H1 (cell line): ENCODE data around the gene RELA. TPM values are rescaled to one million over a fixed set of nuclear protein-coding genes. Genes with fewer than 3 reads are reported as not detected.

Source experiments
- CTBP2 ChIP-seq: IDR thresholded peaks from 2 replicates; pipeline ENCODE4 v1.7.0; 2011; ENCODE audit warnings: borderline replicate concordance, mild to moderate bottlenecking, moderate library complexity, mixed read lengths, low read length; ENCODE audit not compliant: insufficient read depth, insufficient read length
- KDM5A ChIP-seq: fragments of 200-600 bp; IDR thresholded peaks from 2 replicates; pipeline ENCODE4 v1.7.1; 2012; ENCODE audit warnings: mild to moderate bottlenecking, low read length, inconsistent platforms, mixed read lengths
- POU5F1 ChIP-seq: IDR thresholded peaks from 2 replicates; pipeline ENCODE4 v1.6.1; 2011; ENCODE audit warnings: low read depth, mild to moderate bottlenecking, low read length, moderate library complexity
- TAF7 ChIP-seq: optimal IDR thresholded peaks from 2 replicates; pipeline ENCODE3; 2011; ENCODE audit warnings: low read depth, mild to moderate bottlenecking, inconsistent platforms, low read length, moderate library complexity, borderline replicate concordance
- polyA plus RNA-seq, 7 experiments: library from polyadenylated mRNA; depleted of rRNA in 3 of 7; stranded (reverse) in 5 of 7; unstranded in 2 of 7; fragments of >200 nt in 5 of 7; fragments of 200-250 nt in 2 of 7; gene quantifications; 1 replicate in 5 of 7; 2 replicates in 1 of 7; 4 replicates in 1 of 7; pipeline versions ENCODE4 v1.2.1 to v1.2.3, GENCODE V29; 2011 to 2013; ENCODE audit warnings: missing spikeins in 2 of 7, mixed read lengths in 2 of 7
- total RNA-seq: library from RNA; stranded (reverse); fragmentation: NEBNext Ultra II Directional; extraction: Animal tissue kit (Norgen Biotek cat#: 25700); gene quantifications from 2 replicates; pipeline ENCODE4 v1.2.1, GENCODE V29; 2021

The RELA gene
- total and polyA plus RNA-seq, 2 of the 8 experiments (the other 6 are each of a cell fraction or from before 2014, with no cell fraction given) = 21.9 to 27.5 TPM

DNA sequence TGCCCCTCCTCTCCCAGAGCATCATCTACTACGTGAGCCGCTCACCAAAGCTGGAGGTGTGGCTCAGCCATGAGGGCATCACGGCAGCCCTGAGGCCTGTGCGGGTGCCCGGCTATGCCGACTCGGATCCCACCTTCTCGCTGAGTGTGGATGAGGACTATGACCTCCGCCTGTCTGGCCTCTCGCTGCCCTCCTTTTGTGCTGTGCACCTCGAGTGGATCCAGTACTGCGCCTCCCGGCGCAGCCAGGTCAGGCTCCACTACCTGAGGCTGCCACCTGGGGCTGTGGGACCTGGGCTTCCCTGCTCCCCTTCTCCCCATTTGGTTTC lies 28.6 kb downstream of the RELA start (continued):
- no peak for TF ChIP-seq TAF7
- no peak for TF ChIP-seq POU5F1
- TF ChIP-seq KDM5A = no peak
- no peak for TF ChIP-seq CTBP2
